OCI-LY7 (cell line): Measurements from ENCODE around the gene PRSS2. TPM values are rescaled to one million over a fixed set of nuclear protein-coding genes. Genes with fewer than 3 reads are reported as not detected.
A peak's percentile ranks its signal among the peaks of the same experiment; 100 is the strongest.

Experiments
- BruUV-seq: library from RNA; stranded (reverse); fragments of 400-500 nt; replicated peaks from 2 replicates; lab custom pipeline; 2021; lab: Mats Ljungman, UMichigan
- CTCF ChIA-PET: fragments of 300-600 bp; sonication (Branson Sonifier 250); formaldehyde crosslinking; loops from one replicate; lab custom pipeline; 2022; ENCODE audit warnings: antibody characterized with exemption; ENCODE audit not compliant: unreplicated experiment; lab: Charles Lee
- POLR2A ChIA-PET: fragments of 300-600 bp; sonication (Branson Sonifier 250); formaldehyde crosslinking; loops from one replicate; lab custom pipeline; 2022; ENCODE audit warnings: antibody characterized with exemption; lab: Charles Lee
- DNase-seq: peaks from one replicate; pipeline ENCODE4 v3.0.0-alpha.2; 2015; ENCODE audit warnings: low spot score
- H2AFZ ChIP-seq: fragments of 200-600 bp; sonication (generic), shearing (Covaris generic); 2 replicates; pipeline ENCODE4 v1.6.1; 2014; ENCODE audit warnings: mild to moderate bottlenecking, antibody characterized with exemption, low read length, moderate library complexity
- H3K27ac ChIP-seq: fragments of 200-600 bp; sonication (generic); 2 replicates; pipeline ENCODE4 v1.5.1; 2014; ENCODE audit warnings: mixed run types, low read depth, mild to moderate bottlenecking, moderate library complexity, low read length, inconsistent platforms; ENCODE audit not compliant: poor library complexity, severe bottlenecking
- H3K36me3 ChIP-seq: fragments of 200-600 bp; sonication (generic); 2 replicates; pipeline ENCODE4 v1.6.1; 2014; ENCODE audit warnings: mild to moderate bottlenecking, antibody characterized with exemption, low read length, moderate library complexity, mixed read lengths; ENCODE audit not compliant: insufficient read depth
- H3K4me1 ChIP-seq: fragments of 200-600 bp; sonication (generic); 2 replicates; pipeline ENCODE4 v1.5.1; 2014; ENCODE audit warnings: mild to moderate bottlenecking, low read length; ENCODE audit not compliant: insufficient read depth, poor library complexity, severe bottlenecking
- H3K4me2 ChIP-seq: fragments of 200-600 bp; sonication (generic); 2 replicates; pipeline ENCODE4 v1.6.1; 2014; ENCODE audit warnings: mild to moderate bottlenecking, low read length
- H3K4me3 ChIP-seq: fragments of 200-600 bp; sonication (generic); 2 replicates; pipeline ENCODE4 v1.5.1; 2014; ENCODE audit warnings: mild to moderate bottlenecking, low read depth, low read length; ENCODE audit not compliant: poor library complexity, severe bottlenecking
- H3K79me2 ChIP-seq: fragments of 200-600 bp; sonication (generic); 2 replicates; pipeline ENCODE4 v1.6.1; 2016; ENCODE audit warnings: low read depth, mild to moderate bottlenecking, low read length, moderate library complexity, mixed read lengths; ENCODE audit not compliant: insufficient read depth
- H3K9me2 ChIP-seq: fragments of 200-600 bp; sonication (generic); 2 replicates; pipeline ENCODE4 v1.6.1; 2016; ENCODE audit warnings: mild to moderate bottlenecking, low read length, mixed read lengths; ENCODE audit not compliant: insufficient read depth
- H3K9me3 ChIP-seq: fragments of 200-600 bp; sonication (generic); 2 replicates; pipeline ENCODE4 v1.6.1; 2014; ENCODE audit warnings: mild to moderate bottlenecking, mixed run types, low read length, mixed read lengths
- H4K20me1 ChIP-seq: fragments of 200-600 bp; sonication (generic); 2 replicates; pipeline ENCODE4 v1.6.1; 2014; ENCODE audit warnings: mild to moderate bottlenecking, antibody characterized with exemption, low read length, moderate library complexity, mixed read lengths; ENCODE audit not compliant: insufficient read depth
- EZH2phosphoT487 ChIP-seq: fragments of 200-600 bp; sonication (generic); IDR thresholded peaks from 2 replicates; pipeline ENCODE4 v1.6.1; 2018; ENCODE audit warnings: low read depth, borderline replicate concordance, mild to moderate bottlenecking, mixed run types, antibody characterized with exemption, low read length, moderate library complexity, mixed read lengths
- intact Hi-C: fragments of 100-400 bp; cut with micrococcal nuclease; formaldehyde crosslinking; loops from one replicate; pipeline ENCODE4 v1.10.0; 2022; ENCODE audit not compliant: unreplicated experiment
- total RNA-seq, 2 experiments: library from RNA; depleted of rRNA in 1 of 2; stranded (reverse); fragments of >200 nt in 1 of 2; shearing (Covaris generic) in 1 of 2; gene quantifications; 2 replicates each; pipeline ENCODE4 v1.2.3, GENCODE V29; 2014 to 2022
- TF ChIP-seq, protein P1 (sequence below): fragments of 200-600 bp; sonication (generic); conservative IDR thresholded peaks from 2 replicates; pipeline ENCODE4 v1.5.1; 2014; ENCODE audit warnings: mild to moderate bottlenecking, antibody characterized with exemption, low read length, moderate library complexity, mixed read lengths

The PRSS2 gene
- total RNA-seq, 2 experiments from 2014 or later: 0.60 to 1.1 TPM

DNA sequence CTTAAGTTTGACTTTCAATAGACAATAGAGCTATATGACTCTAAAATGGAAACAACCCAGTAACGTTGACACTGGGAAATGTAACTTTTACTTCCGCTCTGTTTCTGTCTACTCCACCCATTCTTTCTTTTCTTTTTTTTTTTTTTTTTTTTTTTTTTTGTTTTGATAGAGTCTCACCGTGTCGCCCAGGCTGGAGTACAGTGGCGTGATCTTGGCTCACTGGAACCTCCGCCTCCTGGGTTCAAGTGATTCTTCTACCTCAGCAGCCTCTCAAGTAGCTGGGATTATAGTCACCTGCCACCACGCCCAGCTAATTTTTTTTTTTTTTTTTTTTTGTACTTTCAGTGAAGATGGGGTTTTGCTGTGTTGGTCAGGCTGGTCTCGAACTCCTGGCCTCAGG lies 13.9 kb downstream of the PRSS2 start:
- no TSS peak for BruUV-seq
- Histone ChIP-seq H3K4me1 (peaks cover 71% of the 10 kb centered on the region), H3K79me2 (no peaks in the 10 kb centered on the region), H3K4me3 (no peak overlapping the region), H3K9me2 (no peaks in the 10 kb centered on the region), H3K27ac (peak overlapping the region; percentile 12), H3K36me3 (no peaks in the 10 kb centered on the region), H2AFZ (peak overlapping the region; percentile 51; the same call in 1 of the 2 replicates), H3K4me2 (no peak overlapping the region), H3K9me3 (no peaks in the 10 kb centered on the region), H4K20me1 (no peaks in the 10 kb centered on the region)
- CTCF ChIA-PET: interaction anchor here (0.6 to 1.8 kb wide), 4 partner anchors 23 to 152 kb away, joined by 3 to 10 read pairs (median 4); no protein-coding TSS in a partner anchor
- intact Hi-C loops: no loop called here
- DNase-seq: no peak
- TF ChIP-seq, protein P1, sequence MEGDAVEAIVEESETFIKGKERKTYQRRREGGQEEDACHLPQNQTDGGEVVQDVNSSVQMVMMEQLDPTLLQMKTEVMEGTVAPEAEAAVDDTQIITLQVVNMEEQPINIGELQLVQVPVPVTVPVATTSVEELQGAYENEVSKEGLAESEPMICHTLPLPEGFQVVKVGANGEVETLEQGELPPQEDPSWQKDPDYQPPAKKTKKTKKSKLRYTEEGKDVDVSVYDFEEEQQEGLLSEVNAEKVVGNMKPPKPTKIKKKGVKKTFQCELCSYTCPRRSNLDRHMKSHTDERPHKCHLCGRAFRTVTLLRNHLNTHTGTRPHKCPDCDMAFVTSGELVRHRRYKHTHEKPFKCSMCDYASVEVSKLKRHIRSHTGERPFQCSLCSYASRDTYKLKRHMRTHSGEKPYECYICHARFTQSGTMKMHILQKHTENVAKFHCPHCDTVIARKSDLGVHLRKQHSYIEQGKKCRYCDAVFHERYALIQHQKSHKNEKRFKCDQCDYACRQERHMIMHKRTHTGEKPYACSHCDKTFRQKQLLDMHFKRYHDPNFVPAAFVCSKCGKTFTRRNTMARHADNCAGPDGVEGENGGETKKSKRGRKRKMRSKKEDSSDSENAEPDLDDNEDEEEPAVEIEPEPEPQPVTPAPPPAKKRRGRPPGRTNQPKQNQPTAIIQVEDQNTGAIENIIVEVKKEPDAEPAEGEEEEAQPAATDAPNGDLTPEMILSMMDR: no peak
- TF ChIP-seq EZH2phosphoT487: no peak
- POLR2A ChIA-PET: interaction anchor here (0.6 to 19.1 kb wide), 16 partner anchors 8 to 544 kb away, joined by 3 to 666 read pairs (median 5); partner anchors contain the start of gene PRSS2

DNA sequence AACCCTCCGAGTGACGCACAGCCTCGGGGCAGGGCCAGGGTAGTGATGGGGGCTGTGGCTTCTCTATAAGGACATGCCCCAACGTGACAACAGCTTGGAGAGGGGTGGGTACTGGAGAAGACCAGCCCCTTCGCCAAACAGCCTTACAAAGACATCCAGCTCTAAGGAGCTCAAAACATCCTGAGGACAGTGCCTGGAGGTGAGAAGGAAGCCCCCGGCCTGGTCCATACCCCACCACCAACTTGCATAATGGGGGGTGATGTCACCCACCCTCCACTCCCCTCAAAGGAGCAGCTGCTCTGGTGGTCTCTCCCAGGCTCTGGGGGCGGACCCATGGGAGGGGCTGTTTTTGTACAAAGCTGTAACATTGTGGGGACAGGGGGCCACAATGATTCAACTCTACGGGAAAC lies 15.1 kb downstream of the PRSS2 start:
- CTCF ChIA-PET: interaction anchor here (0.5 to 2.0 kb wide), 5 partner anchors 12 to 115 kb away, joined by 3 to 13 read pairs (median 5); no protein-coding TSS in a partner anchor
- BruUV-seq: no TSS peak
- H3K27ac ChIP-seq: peak overlapping the region; percentile 24

More for the DNA sequence above, 15.1 kb downstream of the PRSS2 start:
- intact Hi-C loops: no loop called here
- TF ChIP-seq EZH2phosphoT487: no peak
- TF ChIP-seq, protein P1: no peak
- Histone ChIP-seq H3K79me2 (no peaks in the 10 kb centered on the region), H3K9me3 (no peaks in the 10 kb centered on the region), H3K9me2 (no peaks in the 10 kb centered on the region), H3K4me3 (no peak overlapping the region), H3K4me1 (peaks cover 82% of the 10 kb centered on the region), H3K4me2 (no peak overlapping the region), H4K20me1 (no peaks in the 10 kb centered on the region), H3K36me3 (no peaks in the 10 kb centered on the region), H2AFZ (peak overlapping the region; percentile 22; the same call in 1 of the 2 replicates)
- no peak for DNase-seq
- POLR2A ChIA-PET: interaction anchor here (0.6 to 19.1 kb wide), 6 partner anchors 10 to 249 kb away, joined by 3 to 666 read pairs (median 12); no protein-coding TSS in a partner anchor
